Left renal pelvis (tissue), 4 donors: Measurements from ENCODE around the gene MEGF6. TPM values are rescaled to one million over a fixed set of nuclear protein-coding genes. Genes with fewer than 3 reads are reported as not detected.

Experiments used
- DNase-seq, 4 donors: peaks; one replicate each; pipeline ENCODE4 v3.0.0-alpha.2; 2013; ENCODE audit warnings: low read depth in 4 of 4, low spot score in 3 of 4
- polyA plus RNA-seq, 4 donors: library from polyadenylated mRNA; unstranded; fragments of 120-200 nt; gene quantifications; one replicate each; pipeline ENCODE4 v1.2.1, GENCODE V29; 2013; ENCODE audit not compliant: insufficient read length in 4 of 4

The MEGF6 gene
- polyA plus RNA-seq, 4 donors: 8.1 to 26.3 (median 14.0) TPM

- no peak for DNase-seq
These were observed 101.0 kb downstream of the MEGF6 start for GRCh38 chr1:3510136-3510955.

DNA sequence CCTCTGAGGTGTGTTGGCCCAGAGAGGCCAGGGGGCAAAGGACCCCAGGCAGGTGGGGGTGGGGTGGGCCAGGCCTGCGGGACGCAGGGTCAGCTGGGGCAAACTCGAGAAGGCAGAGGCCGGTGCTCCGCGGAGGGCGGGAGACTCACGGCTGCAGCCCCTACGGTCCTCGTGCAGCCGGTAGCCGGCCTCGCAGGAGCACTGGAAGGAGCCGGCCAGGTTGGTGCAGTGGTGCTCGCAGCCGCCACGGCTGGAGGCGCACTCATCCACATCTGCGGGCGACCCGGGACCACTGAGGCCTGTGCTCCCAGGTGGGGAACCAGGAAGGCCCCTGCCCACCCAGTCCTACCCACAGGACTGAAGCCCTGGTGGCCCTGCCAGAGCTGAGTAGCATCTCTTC, 101.6 kb downstream of the MEGF6 start:
- no peak for DNase-seq

DNA sequence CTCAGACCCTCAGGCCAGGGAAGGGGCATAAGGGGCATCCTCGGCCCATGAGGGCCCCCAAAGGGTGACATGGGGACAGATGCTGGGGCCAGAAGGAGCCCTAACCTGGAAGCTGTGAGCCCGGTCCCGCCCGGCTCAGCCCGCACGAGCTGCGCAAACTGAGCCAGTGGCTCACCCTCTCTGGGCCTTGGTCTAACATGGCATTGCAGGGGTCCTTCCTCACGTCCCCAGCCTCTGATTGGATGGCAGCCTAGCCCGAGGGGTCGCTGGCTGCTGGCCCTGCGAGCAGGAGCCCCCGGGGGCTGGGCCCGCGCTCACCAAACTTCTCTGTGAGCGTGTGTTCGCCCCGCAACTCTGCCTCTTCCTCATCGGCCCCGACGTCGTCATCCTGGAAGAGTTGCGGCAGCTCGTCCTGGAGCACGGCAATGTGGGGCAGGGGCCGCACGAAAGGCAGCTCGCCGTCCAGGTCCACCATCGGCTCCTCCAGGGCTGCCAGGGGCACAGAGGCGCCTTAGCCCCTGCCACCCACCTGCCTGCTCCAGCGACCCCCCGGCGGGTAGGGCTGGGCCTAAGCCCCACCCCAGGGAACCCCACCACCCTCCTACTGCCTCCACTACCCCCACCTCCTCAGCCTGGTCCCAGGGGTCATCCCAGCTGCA, 102.4 kb downstream of the MEGF6 start:
- DNase-seq: no peak

GRCh38 chr1:3507636-3508275, 103.6 kb downstream of the MEGF6 start:
- no peak for DNase-seq

DNA sequence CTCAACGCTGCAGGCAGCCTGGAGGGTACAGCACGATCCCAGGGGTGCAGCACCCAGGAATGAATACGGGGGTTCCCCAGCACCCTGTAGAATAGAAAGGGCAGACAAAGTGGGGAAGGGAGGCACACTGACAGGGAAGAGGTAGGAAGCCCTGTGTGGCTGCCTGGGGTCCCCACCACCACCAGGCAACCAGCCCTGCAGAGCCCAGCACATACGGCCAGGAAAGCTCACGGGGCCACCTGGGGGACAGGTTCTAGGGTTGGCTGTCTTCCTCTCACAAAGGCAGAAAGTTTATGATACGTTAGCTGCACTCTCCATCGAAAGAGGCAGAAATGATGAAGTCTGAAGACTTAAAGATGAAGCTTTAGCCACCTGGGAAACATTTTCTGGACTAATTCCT, 104.4 kb downstream of the MEGF6 start:
- DNase-seq: no peak

DNA sequence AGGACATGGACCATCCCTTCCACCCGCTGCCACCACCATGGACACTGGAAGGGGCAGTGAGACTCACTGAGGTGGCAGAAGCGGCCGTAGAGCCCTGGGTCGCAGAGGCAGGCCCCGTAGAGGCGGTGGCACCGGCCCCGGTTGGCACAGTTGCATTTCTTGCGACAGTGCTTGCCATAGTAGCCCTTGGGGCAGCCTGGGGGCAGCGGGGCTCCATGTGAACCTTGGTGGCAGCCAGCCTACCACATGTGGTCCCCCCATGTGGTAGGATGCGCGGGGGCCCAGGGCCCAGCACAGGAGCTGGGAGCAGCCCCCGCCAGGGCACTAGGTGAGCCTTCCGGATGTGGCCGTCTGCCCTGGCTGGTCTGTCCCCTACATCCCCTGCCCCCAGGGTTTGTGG, 105.3 kb downstream of the MEGF6 start:
- no peak for DNase-seq

GRCh38 chr1:3505161-3505560, 106.1 kb downstream of the MEGF6 start:
- no peak for DNase-seq

DNA sequence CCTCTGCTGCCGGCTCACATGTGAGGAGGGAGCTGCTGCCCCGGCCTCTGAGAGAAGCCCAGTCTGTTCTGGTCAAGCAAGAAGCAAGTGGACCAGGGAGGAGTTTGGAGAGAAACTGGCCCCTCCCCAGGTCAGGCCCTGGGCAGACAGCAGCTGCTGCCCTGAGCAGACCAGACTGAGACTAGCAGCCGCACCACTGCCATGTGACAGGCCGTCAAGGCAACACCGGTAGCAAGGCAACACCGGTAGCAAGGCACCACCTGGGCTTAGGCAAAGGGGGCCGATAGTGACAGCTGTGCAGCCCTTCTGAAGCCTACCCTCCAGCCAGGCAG, 106.5 kb downstream of the MEGF6 start:
- DNase-seq: no peak

DNA sequence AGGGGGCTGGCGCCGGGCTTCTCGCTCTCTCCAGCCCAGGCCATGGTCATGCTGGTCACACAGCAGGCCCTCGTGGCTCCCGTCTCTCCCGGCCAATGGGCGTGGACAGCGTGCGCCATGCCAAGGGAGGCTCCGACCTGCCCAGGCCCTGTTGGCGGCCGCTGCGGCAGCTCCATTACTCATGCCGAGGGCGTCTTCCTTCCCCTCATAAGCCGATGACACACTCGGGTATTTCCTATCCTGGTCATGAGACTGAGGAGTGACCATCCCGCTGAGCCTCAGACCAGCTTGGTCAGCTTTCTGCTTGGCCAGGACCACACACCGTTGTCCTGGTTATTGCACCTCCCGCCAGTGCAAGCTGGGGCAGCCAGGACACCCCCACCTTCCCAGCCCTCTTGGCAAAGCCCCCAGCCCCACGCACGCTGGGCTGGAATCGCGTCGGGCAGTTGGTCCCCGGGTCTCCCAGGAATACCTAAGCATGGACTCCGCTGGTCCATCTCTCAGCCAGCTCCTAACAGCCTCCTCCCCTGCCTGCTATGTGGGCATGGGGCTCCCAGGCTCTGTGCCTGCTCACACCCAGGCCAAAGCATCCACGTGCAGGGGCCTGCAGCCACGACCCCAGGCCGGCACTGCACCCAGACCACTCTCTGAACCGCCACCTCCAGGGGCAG, 107.0 kb downstream of the MEGF6 start:
- DNase-seq: no peak

- no peak for DNase-seq
These were observed 107.8 kb downstream of the MEGF6 start for GRCh38 chr1:3503525-3503886.

DNA sequence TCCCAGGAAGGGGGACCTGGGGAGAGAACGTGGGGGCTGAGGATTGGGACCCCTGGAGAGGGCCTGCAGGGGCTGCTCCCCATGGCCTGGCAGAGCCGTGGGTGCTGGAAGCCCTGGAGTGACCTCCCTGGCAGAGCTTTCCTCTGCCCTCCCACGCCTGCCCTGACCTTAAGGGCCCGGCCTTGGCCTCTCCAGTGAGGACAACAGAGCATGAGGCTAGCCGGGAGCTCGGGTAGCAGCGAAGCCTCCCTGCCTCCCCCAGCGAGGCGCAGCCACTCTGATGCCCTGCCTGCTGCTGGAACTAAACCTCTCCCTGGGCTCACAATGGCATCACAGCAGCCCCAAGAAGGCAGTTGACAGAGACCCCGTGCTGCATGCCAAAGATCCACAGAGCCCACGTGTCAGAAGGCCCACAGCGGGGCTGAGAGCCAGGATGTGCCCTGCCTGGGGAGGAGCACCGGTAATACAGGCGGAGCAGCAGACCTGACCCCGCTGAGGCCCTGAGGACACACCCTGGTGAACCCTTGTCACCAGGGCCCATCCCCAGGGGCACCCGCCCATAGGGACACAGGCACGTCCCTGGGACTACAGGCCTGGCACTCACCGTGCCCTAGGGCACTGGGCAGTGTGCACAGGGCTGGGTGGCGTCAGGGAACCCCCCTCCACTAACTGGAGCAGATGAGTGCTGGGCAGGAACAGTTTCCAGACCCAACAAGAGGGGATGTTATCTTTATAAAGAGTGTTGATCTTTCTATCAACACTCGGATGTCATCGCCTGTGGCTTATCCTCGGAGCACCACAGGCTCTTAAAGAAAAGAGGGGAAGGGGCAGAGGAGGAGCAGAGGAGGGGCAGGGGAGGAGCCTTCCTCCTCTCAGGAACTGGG, 108.4 kb downstream of the MEGF6 start:
- no peak for DNase-seq

DNA sequence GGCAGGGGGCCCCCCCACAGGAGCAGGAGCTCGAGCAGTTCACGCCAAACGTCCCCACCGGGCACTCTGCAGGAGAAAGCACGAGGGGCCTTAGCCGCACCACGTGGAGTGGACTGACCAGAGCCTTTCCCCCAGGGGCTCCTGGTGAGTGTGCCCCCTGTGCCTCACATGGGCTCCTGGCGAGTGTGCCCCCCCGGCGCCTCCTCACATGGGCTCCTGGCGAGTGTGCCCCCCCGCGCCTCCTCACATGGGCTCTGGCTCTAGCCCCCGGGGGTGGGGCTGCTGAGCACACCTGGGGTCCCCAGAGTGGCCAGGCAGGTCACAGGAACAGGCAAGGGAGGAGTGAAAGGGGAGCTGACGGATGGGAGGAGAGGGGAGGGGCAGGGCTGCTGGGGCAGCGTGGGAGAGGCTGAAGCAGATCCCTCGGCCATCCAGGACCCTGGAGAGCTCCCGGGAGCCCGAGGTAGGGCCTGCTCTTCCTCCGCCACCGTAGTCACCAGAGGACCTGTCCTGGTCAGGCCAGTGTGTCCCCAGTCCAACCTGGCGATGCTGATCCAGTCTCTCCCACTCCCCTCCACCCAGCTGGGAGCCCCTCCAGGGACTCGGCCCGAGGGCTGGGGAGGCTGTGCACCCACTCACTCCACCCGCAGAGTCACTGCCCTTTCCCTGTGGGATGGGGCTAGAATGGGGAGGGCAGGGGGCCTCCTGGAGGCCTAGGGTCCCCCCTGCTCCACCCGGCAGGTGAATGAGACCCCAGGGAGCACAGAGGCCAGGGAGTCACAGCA, 109.3 kb downstream of the MEGF6 start:
- DNase-seq: peak; percentile 23 to 77 (median 62)

GRCh38 chr1:3501437-3501836, 109.9 kb downstream of the MEGF6 start:
- no peak for DNase-seq

- DNase-seq: no peak
These were observed 111.0 kb downstream of the MEGF6 start for GRCh38 chr1:3500265-3500835.

DNA sequence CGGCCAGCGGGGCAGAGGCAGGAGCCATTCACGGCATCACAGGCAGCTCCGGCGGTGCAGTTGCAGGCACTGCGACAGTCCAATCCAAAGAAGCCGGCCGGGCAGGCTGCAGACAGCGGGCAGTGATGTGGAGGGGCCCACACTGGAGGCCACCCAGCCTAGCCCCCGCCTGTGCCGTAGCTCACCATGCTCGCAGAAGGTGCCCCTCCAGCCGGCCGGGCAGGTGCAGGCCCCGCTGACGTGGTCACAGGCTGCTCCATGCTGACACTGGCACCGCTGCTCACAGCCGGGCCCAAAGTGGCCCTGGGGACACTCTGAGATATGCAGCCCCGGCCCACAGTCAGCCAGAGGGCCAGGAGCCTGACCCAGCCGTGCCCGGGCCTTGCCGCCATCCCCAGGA, 111.7 kb downstream of the MEGF6 start:
- DNase-seq: no peak

- no peak for DNase-seq
These were observed 112.3 kb downstream of the MEGF6 start for GRCh38 chr1:3498986-3499385.

DNA sequence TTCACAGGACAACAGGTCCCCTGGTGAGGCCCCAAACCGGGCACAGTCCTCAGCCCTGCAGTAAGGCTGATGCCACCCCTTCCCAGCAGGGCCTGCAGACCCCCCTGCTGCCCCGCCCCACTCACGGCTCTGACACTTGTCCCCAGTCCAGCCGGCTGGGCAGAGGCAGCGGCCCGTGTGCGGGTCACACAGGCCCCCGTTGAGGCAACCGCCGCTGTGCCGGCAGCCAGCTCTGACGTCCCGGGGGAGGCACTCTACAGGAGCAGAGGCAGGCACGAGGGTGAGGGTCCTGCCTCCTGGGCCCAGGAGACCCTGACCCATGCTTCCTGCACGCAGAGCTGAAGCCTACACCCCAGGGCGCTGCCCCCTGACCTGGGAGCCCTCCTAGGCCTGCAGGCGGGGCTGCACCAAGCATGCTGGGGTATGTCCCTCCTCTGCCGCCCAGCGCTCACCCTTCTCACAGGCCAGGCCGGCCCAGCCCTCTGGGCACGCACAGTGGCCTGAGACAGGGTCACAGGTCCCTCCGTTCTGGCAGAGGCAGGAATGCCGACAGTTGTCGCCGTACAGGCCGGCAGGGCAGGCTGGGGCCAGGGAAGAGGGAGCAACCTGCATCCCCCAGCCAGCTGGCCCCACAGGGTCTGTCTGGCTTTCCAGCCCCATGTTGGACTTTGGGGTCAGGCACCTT, 112.9 kb downstream of the MEGF6 start:
- DNase-seq: no peak

DNA sequence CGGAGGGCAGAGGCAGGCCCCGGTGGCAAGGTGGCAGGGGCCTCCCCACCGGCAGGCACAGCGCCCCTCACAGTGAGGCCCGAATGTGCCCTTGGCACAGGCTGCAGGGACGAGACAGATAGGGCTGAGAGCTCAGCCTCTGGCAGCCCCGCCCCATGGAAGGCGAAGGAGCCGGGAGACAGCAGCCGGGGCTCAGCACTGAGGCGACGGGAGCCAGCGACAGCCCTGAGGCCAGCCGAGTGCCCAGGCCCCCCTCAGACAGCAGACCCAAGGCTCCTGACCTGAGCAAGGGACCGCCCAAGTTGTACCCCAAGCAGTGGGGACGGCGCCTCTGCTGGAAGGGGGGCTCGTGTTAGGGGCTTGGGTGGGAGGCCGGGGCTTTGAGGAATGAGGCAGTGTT, 113.8 kb downstream of the MEGF6 start:
- DNase-seq: no peak

DNA sequence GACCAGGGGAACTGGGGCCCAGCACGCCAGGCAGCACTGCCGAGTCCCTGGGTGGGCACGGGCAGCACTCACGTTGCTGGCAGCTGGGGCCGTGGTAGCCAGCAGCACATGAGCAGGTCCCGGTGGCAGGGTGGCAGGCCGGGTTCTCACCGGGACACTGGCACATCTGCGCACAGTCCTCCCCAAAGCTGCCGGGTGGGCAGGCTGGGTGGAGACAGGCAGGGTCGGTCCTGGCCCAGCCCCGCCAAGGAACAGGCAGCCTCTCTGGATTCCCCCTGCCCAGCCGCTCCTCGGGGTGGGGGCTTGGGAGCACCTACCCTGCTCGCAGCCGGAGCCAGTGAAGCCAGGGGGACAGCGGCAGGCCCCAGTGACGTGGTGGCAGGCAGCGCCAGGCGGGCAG, 114.4 kb downstream of the MEGF6 start:
- no peak for DNase-seq
